Neural progenitor cell (in vitro differentiated cells): ENCODE results near the gene HINFP.
"Not testable (repeated sequence)": the region's sequence is repeated elsewhere in the genome, so short reads cannot be mapped to it uniquely, and the experiment has no call there.

Experiments
- EZH2 ChIP-seq: fragments of 200-600 bp; sonication (generic); IDR thresholded peaks from 2 replicates; pipeline ENCODE4 v1.6.1; 2017; ENCODE audit warnings: antibody characterized with exemption, mild to moderate bottlenecking, moderate library complexity
- TF ChIP-seq, protein P1 (sequence below): fragments of 200-600 bp; sonication (generic); IDR thresholded peaks from 2 replicates; pipeline ENCODE4 v1.5.1; 2017; ENCODE audit warnings: antibody characterized with exemption, mild to moderate bottlenecking

DNA sequence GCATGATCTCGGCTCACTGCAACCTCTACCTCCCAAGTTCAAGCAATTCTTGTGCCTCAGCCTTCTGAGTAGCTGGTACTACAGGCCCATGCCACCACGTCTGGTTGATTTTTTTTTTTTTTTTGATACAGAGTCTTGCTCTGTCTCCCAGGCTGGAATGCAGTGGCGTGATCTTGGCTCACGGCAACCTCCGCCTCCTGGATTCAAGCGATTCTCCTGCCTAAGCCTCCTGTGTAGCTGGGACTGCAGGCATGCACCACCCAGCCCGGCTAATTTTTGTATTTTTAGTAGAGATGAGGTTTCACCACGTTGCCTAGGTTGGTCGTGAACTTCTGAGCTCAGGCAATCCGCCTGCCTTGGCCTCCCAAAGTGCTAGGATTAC, 45.7 kb downstream of the HINFP start:
- TF ChIP-seq, protein P1, sequence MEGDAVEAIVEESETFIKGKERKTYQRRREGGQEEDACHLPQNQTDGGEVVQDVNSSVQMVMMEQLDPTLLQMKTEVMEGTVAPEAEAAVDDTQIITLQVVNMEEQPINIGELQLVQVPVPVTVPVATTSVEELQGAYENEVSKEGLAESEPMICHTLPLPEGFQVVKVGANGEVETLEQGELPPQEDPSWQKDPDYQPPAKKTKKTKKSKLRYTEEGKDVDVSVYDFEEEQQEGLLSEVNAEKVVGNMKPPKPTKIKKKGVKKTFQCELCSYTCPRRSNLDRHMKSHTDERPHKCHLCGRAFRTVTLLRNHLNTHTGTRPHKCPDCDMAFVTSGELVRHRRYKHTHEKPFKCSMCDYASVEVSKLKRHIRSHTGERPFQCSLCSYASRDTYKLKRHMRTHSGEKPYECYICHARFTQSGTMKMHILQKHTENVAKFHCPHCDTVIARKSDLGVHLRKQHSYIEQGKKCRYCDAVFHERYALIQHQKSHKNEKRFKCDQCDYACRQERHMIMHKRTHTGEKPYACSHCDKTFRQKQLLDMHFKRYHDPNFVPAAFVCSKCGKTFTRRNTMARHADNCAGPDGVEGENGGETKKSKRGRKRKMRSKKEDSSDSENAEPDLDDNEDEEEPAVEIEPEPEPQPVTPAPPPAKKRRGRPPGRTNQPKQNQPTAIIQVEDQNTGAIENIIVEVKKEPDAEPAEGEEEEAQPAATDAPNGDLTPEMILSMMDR, result not testable (repeated sequence)
- TF ChIP-seq EZH2, result not testable (repeated sequence)
